HG03064 (cell line): ENCODE data around the gene TIPARP.
A peak's percentile ranks its signal among the peaks of the same experiment; 100 is the strongest.

ENCODE experiments used
- ATAC-seq: cut with Tn5 transposase; IDR thresholded peaks from one replicate; pipeline ENCODE4 v1.9.1; 2021; ENCODE audit warnings: low read depth; ENCODE audit not compliant: unreplicated experiment

Gene TIPARP

DNA sequence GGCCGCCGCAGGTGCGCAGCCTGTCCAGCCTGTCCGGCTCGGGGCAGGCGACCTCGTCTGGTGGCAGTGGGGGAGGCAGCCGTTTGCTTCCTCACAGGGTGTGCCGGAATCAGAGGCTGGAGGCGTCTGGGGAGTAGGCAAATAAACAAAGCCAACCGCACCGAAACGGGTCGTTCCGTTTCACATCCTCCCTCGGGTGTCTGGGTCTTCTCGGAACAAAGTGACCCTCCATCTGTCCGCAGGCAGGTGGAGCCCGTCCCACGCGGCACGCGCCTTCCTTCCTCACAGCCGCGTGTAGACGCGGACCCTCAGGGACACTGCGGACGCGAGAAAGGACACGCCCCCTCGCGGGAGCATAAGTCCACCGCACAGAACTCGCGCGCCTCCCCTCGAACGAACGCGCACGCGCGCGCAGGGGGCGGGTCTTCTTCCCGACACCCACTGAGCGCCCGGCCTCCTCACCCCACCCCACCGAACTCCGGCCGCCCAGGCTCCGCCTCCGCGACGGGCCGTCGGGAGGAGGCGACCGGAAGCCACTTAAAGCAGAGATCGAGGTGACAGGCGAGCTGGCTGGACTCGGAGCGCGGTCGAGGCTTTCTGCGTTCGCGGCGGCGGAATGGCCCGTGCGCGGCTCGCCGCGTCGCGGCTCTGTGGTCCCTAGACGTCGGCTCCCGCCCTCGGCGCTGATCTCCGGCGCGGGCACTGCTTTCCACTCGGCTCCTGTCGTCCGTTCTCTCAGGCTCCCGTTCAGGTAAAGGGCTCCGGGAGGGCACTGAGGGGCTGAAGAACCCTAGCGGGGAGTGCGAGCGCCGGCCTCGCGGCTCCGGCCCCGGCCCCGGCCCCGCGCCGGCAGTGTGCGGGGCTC lies at the start of gene TIPARP:
Gene TIPARP (plus strand): TSS at position 545 of the 865 bp plus-strand sequence. CDS start 3,108 bp downstream, outside the sequence.
- peak; percentile 83 for ATAC-seq

DNA sequence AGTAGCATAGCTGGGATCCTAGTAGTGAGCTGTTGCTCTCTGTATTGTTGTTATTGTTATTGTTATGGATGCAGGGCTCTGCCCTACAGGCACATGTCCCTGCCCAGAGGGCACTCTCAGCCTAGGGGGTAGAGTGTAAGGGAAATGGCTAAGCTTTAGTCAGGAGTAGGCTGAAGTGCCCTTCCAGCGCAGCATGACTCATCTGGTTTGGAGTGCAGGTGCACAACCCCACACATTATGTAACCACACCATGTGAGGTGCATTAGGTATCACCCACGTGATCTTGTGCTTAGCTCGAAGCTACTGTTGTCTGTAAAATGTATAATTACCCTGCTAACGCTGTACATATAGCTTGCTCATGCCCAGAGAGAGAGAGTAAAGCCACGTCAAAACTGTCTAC lies 48.3 kb upstream of the TIPARP start:
- no peak for ATAC-seq

- ATAC-seq = no peak
Observed at GRCh38 chr3:156627946-156628569, 46.3 kb upstream of the TIPARP start.

GRCh38 chr3:156628836-156629618 lies 45.4 kb upstream of the TIPARP start:
- ATAC-seq = no peak

DNA sequence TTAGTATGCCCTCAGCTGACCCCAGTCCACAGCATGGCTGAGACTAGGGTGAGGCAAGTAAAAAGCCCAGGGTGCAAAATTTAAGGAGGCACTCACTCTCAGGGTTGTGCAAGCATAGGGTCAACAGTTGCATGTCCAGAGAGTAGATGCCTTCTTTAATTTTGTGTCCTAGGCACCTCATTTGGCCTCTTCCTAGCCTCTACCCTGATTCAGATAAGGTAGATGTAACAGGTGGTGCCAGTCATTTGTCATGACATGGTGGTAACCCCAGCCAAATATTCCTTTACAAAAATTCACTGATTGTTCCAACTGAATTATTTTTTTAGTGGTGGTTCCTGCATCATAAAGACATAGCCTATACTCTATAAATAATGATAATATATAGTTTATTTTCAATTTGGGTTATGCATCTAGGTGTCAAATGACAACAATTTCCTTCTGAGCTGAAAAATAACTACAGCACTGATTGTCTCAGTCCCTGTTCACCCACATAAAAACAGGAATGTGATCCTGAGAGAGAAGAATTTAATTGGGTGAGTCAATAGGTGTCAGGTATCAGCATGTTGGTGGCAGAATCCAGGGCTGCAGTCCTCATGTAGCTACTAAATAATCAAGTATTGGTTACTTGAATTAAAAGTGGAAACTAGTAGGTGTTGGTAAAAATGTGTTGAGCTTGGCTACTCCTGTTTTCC lies 44.2 kb upstream of the TIPARP start:
- ATAC-seq = no peak

DNA sequence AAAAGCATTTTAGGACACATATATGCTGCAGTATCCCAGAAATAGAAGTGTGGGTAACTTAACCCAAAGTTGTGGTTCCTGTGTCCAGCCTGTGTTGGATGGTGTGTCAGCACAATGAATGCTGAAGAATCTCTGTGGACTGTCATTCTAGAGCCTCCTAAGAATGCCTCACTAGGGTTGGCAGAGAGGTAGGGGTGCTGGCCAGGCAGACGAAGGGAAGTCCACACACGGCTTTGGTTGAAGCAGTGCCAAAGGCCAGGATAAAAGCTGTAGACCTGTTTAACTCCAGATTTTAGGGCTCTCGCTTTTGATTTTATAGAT lies 43.7 kb upstream of the TIPARP start:
- no peak for ATAC-seq

DNA sequence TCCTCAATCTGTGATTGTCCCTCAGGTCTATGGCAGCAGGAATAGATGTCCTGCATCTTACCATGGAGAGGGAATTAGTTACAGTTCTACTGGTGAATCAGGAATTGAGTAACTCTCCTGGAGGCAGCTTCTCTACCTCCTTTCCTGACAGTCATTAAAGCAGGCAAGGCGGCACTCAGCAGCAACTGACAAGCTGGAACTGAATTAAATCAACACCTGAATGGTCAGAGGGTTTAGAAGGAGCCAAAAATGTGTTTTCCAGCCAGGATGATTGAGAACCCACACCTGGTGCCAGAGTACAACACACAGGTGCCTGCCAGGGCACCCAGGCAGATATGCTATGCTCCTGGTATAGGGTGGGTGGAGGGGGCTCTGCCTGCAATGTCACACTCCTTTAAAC lies 43.1 kb upstream of the TIPARP start:
- ATAC-seq = no peak

DNA sequence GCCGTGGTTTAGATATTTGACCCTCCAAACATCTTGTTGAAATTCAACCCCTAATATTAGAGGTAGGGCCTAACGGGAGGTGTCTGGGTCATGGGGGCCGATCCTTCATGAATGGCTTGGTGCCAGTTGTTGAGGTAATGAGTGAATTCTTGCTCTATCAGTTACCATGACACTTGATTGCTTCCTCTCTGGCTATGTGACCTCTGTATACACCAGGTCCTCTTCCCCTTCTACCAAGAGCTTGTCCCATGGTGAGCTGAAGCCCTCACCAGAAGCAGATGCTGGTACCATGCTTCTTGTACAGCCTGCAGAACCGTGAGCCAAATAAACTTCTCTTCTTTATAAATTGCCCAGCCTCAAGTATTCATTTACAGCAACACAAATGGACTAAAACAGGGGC lies 41.8 kb upstream of the TIPARP start:
- ATAC-seq = no peak

DNA sequence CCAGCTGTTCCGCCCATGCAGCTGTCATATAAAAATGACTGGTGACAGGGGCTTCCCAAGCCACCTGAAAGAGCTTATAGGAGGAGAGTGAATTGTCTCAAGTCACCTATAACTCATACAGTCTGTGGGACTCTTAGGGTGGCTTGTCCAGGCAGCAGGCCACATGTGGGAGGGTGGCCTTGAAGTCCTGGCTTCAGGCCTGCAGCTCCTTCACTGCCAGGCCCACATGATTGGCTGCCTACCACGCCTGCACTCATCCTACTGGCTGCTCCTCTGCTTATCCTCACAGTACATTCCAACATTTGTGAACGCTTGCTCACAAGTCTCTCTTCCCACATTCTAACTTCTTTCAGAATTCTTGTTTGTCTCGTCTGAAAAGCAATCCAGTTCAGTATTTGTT lies 41.1 kb upstream of the TIPARP start:
- ATAC-seq = no peak

- ATAC-seq = no peak
Observed at GRCh38 chr3:156635034-156635433, 39.4 kb upstream of the TIPARP start.

DNA sequence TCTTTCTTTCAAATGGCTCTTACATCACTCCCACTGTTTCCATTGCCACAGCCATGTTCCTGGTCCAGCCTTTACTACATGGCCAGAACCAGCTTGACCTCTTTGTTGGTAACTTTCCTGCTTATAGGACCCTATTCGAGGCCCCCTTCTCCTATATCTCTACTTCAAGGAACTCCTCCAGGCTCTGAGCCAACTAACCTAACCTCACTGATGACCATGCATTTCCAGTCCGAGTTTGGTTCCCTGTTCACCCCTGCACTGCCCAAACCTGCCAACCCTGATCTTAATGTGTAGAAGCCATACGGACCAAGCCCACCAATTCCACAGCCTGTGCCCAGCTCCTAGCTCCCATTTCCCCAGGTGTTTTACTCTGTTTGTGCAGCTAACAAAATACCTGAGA lies 38.4 kb upstream of the TIPARP start:
- no peak for ATAC-seq

DNA sequence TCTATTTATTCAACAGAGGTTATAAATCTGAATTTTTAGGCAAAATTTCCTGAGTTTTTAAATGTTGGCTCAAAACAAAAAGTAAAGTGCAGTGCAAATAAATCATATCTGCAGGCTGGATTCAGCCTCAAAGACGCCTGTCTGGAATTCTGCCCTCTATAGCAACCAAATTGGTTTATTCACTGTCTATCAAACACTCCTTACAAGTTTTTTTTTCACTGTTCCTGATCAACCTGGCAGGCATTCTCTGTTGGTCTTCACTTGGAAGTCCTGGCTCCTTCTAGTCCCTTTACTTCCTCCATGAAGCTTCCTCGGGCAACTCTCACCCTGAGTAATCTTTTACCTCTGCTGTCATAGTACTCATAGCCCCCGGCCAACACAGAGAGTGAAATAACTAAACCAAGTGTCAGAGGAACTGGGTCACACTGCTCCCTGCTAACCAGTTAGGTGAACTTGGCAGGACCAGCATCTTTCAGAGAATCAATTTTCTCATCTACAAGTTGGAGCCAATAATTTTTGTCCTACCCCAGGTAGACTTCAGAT lies 36.8 kb upstream of the TIPARP start:
- no peak for ATAC-seq

- no peak for ATAC-seq
Observed at GRCh38 chr3:156638271-156638670, 36.1 kb upstream of the TIPARP start.

DNA sequence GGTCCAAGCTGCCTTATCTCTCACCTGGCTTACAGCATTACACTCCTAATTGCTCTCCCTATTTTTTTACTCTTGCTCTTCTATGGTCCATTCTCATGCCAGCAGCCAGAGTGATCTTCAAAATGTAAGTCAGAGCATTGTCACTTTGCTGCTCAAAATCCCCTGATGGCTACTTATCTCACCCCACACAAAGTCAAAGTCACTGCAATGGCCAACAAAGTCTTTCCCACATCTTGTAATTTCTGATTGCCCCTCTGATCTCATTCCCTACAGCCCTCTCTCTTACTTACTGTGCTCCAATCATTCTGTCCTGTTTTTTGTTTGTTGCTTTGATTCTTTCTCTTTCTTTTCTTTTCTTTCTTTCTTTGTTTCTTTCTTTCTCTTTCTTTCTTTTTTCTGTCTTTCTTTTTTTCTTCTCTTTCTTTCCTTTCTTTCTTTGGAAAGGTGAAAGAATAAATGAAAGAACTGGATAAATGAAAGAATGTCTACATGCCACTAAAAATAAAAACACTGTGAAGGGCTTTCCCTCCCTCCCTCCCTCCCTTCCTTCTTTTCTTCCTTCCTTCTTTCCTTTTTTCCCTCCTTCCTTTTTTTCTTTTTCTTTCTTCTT lies 34.9 kb upstream of the TIPARP start:
- ATAC-seq = no peak

GRCh38 chr3:156641618-156641975 lies 32.8 kb upstream of the TIPARP start:
- ATAC-seq = no peak

DNA sequence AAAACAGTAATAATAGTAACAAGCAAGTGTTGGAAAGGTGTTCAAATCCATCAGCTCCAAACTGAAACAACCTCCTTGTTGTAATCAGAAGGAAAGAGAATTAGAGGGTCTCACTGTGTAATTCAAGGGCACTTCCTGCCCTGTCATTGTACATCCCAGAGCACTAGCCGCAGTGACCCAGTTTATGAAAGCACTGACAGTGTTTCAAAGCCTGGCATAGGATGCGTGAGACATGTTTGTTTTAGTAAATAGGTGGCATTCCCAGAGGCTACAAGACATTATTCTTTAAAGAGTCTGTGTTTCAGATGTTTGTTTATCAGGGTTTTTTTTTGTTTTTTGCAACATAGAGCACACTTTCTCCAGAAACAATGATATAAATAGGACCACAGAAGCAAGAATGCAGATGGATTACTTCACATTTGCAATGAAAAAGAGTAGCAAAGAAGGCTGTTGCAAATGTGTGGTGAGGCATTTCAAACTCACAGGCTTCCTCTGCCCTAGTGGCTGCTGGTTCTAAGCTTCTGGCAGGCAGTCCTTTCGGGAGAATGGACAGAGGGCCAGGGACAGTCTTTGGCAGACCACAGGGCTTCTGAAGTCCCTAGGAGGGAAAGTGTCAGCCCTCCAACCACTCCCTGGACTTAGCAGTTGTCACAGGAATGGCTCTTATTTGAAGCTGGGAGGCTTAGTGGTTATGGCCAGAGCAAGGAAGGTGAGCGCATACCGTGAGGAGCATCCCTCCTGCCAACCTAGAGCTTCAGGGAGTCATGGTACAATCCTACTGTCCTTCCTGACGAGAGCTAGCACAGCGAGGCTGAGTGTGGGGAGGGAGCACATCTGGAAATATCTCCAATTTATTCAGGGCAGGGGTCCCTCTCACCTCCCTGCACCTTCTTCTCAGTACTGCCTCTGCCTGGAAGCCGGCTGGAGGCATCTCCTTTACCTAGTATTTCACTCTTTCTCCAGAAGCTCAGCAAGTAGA lies 31.4 kb upstream of the TIPARP start:
- peak; percentile 12 for ATAC-seq

- peak; percentile 89 for ATAC-seq
Observed at GRCh38 chr3:156643729-156644389, 30.5 kb upstream of the TIPARP start.

DNA sequence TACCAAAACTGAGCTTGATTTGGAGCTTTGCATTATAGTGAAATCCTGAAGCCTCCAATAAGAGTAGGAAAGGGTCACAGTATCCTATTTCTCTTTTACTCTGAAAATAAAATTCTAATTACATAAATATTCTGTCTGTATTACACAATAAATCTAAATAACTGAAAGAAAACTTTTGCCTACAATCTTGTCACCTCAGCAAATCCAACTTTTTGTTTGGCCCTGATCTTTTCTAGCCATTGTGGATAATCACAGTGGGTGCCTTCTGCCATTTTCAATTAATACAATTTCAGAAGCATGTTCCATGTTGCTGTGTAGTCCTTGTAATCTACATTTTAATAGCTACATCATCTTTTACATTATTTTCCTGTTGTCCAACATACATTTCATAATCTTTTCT lies 29.4 kb upstream of the TIPARP start:
- no peak for ATAC-seq

DNA sequence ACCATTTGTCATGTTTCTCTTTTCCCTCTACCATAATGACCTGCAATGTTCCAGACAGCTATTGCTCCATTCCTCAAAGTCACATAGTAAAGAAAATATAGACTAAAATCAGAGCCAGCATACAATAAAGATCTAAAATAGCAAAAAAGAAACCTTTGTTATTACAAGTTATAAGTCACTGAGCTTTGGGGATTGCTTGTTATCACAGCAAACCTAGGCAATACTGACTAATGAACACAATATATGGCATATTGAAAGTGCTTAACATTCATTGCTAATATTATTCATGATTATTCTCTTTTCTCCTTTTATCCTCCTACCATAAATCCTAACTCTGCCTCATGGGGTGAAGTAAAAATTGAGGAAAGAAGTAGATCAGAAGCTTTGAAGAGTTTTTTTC lies 27.4 kb upstream of the TIPARP start:
- no peak for ATAC-seq
